ENCODE measurements around the gene ACTR8. TPM values are rescaled to one million over a fixed set of nuclear protein-coding genes. Genes with fewer than 3 reads are reported as not detected.

The ACTR8 gene
- total and polyA plus RNA-seq, 2 of the 4 experiments (the other 2 are of a cell fraction): 20.3 to 31.4 TPM

GRCh38 chr3:53841296-53841695 is 40.7 kb downstream of the ACTR8 start:
- H4K5ac ChIP-seq (ENCODE audit: low read depth, low read length): no peak overlapping the region
- H2BK120ac ChIP-seq (ENCODE audit: low read depth, low read length): no peak overlapping the region
- H3K27ac ChIP-seq (ENCODE audit: insufficient read depth, low read length): no peak overlapping the region
- H3K14ac ChIP-seq (replicated peaks; ENCODE audit: low read depth, low read length): no peak overlapping the region
- H3K23ac ChIP-seq (ENCODE audit: low read depth, low read length): no peak overlapping the region
- H3K9me1 ChIP-seq (ENCODE audit: insufficient read depth, low read length): no peaks in the 10 kb centered on the region
- H2BK15ac ChIP-seq (ENCODE audit: low read depth, low read length): no peak overlapping the region
- H3K36me3 ChIP-seq (ENCODE audit: control insufficient read depth, insufficient read depth, low read length): no peaks in the 10 kb centered on the region
- no peak overlapping the region for H4K8ac ChIP-seq (ENCODE audit: low read depth in 2 of 2, low read length in 2 of 2)
- H4K20me1 ChIP-seq (ENCODE audit: insufficient read depth, low read length): no peaks in the 10 kb centered on the region
- intact Hi-C loops (cut with micrococcal nuclease) (no loop called here), in situ Hi-C loops (cut with MboI; ENCODE audit: low sequenced_read_pairs) (no loop called here), dilution Hi-C loops (cut with HindIII; ENCODE audit: low sequenced_read_pairs, unreplicated experiment) (no loop called here)
- ATAC-seq (ENCODE audit: low read depth): no peak
- BruUV-seq (replicated peaks): no TSS peak
- no peak overlapping the region for H3K9ac ChIP-seq (ENCODE audit: low read depth, low read length)
- ChIA-PET CTCF (no interaction called here), POLR2A (ENCODE audit: unreplicated experiment) (no interaction called here)
- no peak overlapping the region for H4K91ac ChIP-seq (ENCODE audit: insufficient read depth, low read depth, low read length)
- no peak overlapping the region for H3K18ac ChIP-seq (ENCODE audit: low read depth, low read length)
- WGBS, 2 experiments (ENCODE audit: extremely low coverage in 2 of 2, insufficient read length in 1 of 2): 58% methylated on average over 4 of the region's 5 CpGs; no CpG with 5 or more reads in 1 of the 2 experiments
- no peak for DNase-seq
- no peak overlapping the region for H2BK5ac ChIP-seq (ENCODE audit: low read depth, low read length, poor library complexity, severe bottlenecking)
- no peaks in the 10 kb centered on the region for H3K4me1 ChIP-seq (ENCODE audit: control insufficient read depth, insufficient read depth, low read length)
- H3K4ac ChIP-seq (ENCODE audit: low read depth, low read length): no peak overlapping the region
- H3K4me2 ChIP-seq (ENCODE audit: low read depth, low read length): no peak overlapping the region
- TF ChIP-seq MAFK (IDR thresholded peaks at IDR 0.05; ENCODE audit: low read depth, low read length) (no peak), RCOR1 (IDR thresholded peaks at IDR 0.05; ENCODE audit: insufficient replicate concordance, low read length) (no peak), NFE2L2 (IDR thresholded peaks at IDR 0.05; ENCODE audit: low read depth, low read length) (no peak), RAD21 (IDR thresholded peaks at IDR 0.05; ENCODE audit: low read length) (no peak), USF2 (IDR thresholded peaks at IDR 0.05; ENCODE audit: low read depth, low read length) (no peak), CHD1 (IDR thresholded peaks at IDR 0.05; ENCODE audit: low read depth, low read length) (no peak), MXI1 (IDR thresholded peaks at IDR 0.05; ENCODE audit: borderline replicate concordance, low read depth, low read length) (no peak)
- TF ChIP-seq, protein P1, sequence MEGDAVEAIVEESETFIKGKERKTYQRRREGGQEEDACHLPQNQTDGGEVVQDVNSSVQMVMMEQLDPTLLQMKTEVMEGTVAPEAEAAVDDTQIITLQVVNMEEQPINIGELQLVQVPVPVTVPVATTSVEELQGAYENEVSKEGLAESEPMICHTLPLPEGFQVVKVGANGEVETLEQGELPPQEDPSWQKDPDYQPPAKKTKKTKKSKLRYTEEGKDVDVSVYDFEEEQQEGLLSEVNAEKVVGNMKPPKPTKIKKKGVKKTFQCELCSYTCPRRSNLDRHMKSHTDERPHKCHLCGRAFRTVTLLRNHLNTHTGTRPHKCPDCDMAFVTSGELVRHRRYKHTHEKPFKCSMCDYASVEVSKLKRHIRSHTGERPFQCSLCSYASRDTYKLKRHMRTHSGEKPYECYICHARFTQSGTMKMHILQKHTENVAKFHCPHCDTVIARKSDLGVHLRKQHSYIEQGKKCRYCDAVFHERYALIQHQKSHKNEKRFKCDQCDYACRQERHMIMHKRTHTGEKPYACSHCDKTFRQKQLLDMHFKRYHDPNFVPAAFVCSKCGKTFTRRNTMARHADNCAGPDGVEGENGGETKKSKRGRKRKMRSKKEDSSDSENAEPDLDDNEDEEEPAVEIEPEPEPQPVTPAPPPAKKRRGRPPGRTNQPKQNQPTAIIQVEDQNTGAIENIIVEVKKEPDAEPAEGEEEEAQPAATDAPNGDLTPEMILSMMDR (conservative IDR thresholded peaks at IDR 0.05; ENCODE audit: low read depth, low read length): no peak
- peaks cover 34% of the 10 kb centered on the region for H3K27me3 ChIP-seq (ENCODE audit: control insufficient read depth, insufficient read depth, low read length)
- no peaks in the 10 kb centered on the region for H3K9me3 ChIP-seq (ENCODE audit: control insufficient read depth, insufficient read depth, low read length)
- H2AK5ac ChIP-seq (ENCODE audit: low read depth, low read length): no peak overlapping the region
- H3K56ac ChIP-seq (ENCODE audit: extremely low read depth, insufficient read depth, low read length): no peak overlapping the region
- no peak overlapping the region for H2AFZ ChIP-seq (replicated peaks; ENCODE audit: low read length, poor library complexity)
- no peak overlapping the region for H2BK20ac ChIP-seq (ENCODE audit: low read depth, low read length)
- no peaks in the 10 kb centered on the region for H3K79me1 ChIP-seq (ENCODE audit: low read depth in 1 of 2, low read length in 2 of 2)
- H3K4me3 ChIP-seq (ENCODE audit: insufficient read depth, low read depth, low read length): no peak overlapping the region
- H2AK9ac ChIP-seq (replicated peaks; ENCODE audit: low read depth, low read length, poor library complexity): no peak overlapping the region
